GM08714 (cell line): ENCODE results near the gene DGCR2.
"Not testable (repeated sequence)": the region's sequence is repeated elsewhere in the genome, so short reads cannot be mapped to it uniquely, and the experiment has no call there.

Experiments used
- H3K4me3 ChIP-seq: fragments of 200-500 bp; sonication (Bioruptor generic); 2 replicates; pipeline ENCODE4 v1.5.1; 2014; ENCODE audit warnings: mild to moderate bottlenecking, low read length, inconsistent platforms
- ZNF274 ChIP-seq: IDR thresholded peaks from 2 replicates; pipeline ENCODE4 v1.6.1; 2012; ENCODE audit warnings: mild to moderate bottlenecking, low read depth, low read length

The DGCR2 gene

GRCh38 chr22:19063581-19064353 lies 58.4 kb downstream of the DGCR2 start:
- TF ChIP-seq ZNF274: no peak
- no peak overlapping the region for H3K4me3 ChIP-seq

DNA sequence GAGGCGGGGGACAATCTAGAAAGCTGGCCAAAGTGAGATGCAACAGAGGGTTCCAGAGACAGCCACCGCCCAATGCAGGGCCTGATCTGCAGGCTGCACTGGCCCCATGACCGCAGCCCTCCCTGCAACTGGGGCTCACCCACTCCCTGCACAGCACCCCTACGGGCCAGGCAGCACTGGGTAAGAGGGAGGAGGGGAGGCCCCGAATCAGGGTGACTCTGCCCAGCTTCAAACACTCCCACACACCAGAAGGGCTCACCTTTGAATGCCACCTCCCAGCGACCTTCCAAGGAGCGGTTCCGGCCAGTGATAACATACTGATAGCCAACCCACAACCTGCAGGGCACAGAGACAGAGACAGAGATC lies 59.3 kb downstream of the DGCR2 start:
- no peak for TF ChIP-seq ZNF274
- no peak overlapping the region for H3K4me3 ChIP-seq

DNA sequence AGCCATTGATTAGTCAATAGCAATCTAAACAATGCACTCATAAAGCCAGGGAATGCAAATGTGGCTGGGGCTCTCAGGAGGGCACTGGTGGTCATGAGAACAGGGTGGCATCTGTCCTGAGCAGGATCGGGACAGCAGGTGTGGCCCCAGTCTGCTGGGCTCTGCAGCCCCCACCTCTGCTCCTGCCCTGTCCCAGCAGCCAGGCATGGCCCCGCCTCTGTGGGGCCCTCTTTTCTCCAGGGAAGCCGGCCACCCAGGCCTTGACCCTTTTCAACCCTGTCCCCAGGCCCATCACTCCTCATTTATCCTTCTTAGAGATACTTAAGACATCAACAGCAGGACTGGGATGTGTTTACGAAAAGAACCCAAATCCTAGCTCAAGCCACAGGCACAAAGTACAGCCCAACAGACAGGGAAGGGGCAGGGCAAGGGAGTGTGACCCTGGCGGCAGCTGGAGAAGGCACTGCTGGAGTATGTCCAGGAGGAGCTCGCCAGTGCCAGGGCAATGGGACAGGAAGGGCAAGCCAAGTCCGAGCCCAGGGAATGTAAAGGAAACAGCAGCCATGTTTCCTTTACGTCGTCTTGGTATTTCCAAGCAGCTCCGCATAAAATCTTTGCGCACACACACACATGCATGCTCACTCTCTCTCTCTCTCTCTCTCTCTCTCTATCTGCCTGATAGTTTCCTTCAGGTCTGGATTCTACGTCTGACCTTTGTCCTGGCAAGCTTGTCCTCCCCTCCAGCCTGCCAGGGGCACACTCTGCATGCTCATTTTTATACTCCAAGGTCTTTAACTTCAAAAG lies 59.9 kb downstream of the DGCR2 start:
- no peak for TF ChIP-seq ZNF274
- H3K4me3 ChIP-seq: no peak overlapping the region

DNA sequence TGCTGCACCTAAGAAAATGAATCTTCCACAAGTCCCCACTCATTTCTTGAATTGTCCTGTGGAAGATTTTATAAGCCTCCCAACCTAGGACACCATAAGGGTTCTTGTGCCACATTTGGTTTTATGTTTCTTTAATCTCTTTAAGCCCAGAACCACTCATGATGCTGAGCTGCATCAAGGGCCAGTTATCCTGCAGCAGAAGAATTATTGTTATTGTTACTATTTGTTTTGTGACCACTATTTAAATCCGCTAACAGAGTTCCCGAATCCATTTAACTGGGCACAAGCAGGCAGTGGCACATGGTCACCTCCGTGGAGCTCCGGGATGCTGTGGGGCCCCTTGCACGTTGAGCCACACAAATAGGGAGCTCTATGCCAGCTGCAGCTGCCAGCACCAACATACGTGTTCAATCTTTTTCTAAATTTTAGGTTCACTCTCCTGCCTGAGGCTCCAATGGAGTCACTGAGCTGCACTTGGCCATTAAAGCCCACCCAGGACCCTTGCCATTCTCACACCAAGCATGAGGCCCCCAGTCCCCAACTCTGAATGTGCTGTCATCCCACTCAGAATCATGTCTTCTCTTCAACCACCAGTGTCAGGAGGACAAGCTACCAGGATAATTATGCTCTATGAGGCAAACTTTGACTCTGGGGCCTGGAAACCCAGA lies 60.6 kb downstream of the DGCR2 start:
- H3K4me3 ChIP-seq: no peak overlapping the region
- no peak for TF ChIP-seq ZNF274

DNA sequence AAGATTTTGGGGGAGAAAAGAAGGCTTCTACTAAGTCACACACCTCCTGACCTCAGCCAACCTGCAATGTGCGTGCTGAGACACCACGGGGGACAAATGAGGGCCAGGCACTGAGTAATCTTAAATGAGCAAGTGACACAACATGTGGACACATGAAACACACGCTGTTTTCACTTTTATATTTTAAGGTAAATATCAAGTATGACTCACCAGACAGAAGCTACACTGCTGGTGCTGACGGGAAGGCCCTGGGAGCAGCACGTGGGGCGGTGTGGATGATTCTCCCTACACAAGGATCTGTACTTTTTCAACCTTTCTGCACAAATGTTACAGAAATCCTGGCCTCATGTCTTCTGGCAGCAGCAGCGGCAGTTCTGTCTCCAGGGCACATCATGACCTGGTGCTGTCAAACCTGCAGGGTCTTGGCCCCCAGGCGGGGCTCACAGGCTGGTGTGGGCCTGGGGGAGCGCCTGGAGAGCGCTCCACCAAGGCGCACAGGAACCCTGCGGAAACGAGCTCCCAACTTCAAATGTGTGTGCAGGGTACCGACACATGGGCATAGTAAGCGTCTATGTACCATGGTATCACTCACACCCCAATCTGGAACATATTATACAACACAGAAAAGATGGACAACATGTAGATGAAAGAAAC lies 61.7 kb downstream of the DGCR2 start:
- TF ChIP-seq ZNF274: no peak
- H3K4me3 ChIP-seq: no peak overlapping the region

GRCh38 chr22:19059481-19060278 lies 62.5 kb downstream of the DGCR2 start:
- no peak for TF ChIP-seq ZNF274

DNA sequence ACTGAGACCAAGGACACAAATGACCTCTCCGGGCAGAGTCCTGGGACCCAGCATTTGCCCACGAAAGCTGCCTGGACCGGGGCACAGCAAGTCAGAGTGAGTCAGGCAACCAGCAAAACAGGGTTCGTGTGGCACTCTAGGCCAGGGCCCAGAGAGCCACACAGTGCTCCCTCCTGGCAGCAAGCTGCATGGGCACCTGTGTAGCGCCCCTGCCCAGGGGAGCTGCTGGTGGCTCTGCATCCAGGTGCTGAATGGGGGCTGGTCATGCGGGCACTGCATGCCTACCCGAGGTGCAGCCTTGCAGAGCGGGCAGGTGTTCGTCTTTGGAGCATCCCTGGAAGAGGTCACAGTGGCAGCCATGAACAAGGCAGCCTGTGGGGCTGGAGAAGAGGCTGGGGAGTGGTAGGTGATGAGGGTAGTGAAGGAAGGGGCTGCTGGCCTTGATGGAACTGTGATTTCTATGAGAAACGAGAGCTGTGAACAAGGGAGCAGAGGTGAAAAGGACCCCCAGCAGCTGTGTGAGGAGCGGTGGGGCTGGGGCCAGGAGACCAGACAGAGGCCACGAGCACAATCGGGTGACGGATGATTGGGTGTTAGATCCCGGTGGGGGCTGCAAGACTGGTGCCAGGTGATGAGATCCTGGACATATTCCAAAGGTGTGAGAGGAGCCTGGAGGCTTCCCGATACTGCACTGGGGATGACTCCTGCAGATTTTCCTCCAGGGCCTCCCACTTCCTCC lies 63.3 kb downstream of the DGCR2 start:
- no peak for TF ChIP-seq ZNF274
- no peak overlapping the region for H3K4me3 ChIP-seq

More at GRCh38 chr22:19059481-19060278, 62.5 kb downstream of the DGCR2 start:
- H3K4me3 ChIP-seq: no peak overlapping the region

DNA sequence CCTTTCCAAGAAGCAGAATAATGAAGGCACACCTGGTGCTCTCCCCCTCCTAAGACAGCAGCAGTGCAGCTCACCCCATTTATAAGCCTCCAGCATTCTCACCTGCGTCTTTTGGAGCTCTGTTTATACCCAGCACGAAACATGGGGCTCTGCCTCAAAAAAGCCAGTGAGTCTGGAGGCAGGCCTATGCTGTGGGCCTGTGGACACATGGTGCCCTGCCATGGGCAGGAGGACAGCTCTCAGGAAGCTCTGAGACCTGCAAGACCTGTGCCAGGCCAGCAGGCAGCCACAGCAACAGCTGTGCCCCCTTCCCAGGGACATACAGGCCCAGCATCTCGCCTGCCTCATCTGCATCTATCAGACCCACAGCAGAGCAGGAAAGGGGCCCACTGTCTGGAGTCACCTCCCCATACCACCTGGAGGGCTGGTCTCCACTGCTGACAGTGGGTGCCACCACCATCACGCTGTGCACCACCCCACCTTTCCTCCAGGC lies 64.2 kb downstream of the DGCR2 start:
- no peak overlapping the region for H3K4me3 ChIP-seq
- TF ChIP-seq ZNF274: no peak

DNA sequence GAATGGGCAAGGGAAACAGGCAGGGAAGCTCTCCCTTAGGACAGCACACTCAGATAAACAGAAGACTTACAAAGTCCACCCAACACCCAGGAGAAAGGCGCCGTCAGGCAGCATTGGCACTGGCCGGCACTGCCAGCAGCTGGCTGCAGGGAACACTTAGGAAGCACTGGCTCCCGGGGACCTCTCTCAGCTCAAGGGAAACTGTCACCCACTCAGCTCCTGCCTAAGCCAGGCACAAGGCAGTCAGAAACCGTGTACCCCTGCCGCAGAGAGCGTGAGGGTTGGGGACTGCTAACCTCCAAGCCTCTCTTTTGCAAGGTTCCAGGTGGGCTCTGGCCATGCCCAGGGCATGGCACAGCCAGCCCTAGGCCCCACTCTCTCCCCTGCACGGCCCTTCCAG lies 64.7 kb downstream of the DGCR2 start:
- no peak for TF ChIP-seq ZNF274
- no peak overlapping the region for H3K4me3 ChIP-seq

DNA sequence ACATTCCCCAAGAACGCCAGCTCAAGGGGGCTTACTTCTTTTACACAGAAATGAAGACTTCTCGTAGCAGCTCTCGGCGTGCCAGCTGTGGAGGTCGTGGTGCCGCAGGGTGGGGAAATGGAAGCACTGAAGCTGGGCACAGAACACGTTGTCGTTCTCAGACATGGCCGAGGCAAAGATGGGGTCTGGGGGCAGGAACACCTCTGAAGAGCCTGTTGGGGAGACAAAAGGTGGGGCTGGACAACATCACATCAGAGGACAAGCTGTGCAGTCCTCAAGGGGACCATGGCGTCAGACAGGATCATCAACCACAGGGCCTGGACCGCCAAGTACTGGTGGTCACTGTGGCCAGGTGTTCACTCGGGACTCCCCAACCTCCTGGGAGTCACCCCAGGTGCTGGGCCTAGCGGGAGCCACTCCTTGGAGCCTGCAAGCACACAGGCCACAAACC lies 65.2 kb downstream of the DGCR2 start:
- TF ChIP-seq ZNF274: no peak
- H3K4me3 ChIP-seq: no peak overlapping the region

- H3K4me3 ChIP-seq: no peak overlapping the region
- no peak for TF ChIP-seq ZNF274
These were observed 66.4 kb downstream of the DGCR2 start for GRCh38 chr22:19055801-19056200.

GRCh38 chr22:19052941-19053541 lies 69.2 kb downstream of the DGCR2 start:
- TF ChIP-seq ZNF274: no peak
- no peak overlapping the region for H3K4me3 ChIP-seq

- no peak overlapping the region for H3K4me3 ChIP-seq
- no peak for TF ChIP-seq ZNF274
These were observed 70.7 kb downstream of the DGCR2 start for GRCh38 chr22:19051381-19052072.

DNA sequence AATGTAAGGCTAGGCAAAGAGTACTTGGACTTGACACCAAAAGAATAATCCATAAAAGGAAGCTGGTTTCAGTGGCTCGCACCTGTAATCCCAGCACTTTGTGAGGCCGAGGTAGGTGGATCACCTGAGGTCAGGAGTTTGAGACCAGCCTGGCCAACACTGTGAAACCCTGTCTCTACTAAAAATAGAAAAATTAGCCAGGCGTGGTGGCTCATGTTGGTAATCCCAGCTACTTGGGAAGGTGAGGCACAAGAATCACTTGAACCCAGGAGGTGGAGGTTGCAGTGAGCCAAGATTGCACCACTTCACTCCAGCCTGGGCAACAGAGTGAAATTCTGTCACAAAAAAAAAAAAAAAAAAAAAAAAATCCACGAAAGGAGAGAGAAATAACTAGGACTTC lies 71.4 kb downstream of the DGCR2 start:
- not testable (repeated sequence) for H3K4me3 ChIP-seq
